HepG2 (cell line): ENCODE results near the gene CHRNA5. TPM values are rescaled to one million over a fixed set of nuclear protein-coding genes. Genes with fewer than 3 reads are reported as not detected.

Source experiments
- EHMT2 ChIP-seq: fragments of 200-600 bp; sonication (generic); IDR thresholded peaks from 2 replicates; pipeline ENCODE4 v1.7.0; 2017; ENCODE audit warnings: antibody characterized with exemption, low read depth, low read length, borderline replicate concordance
- FOXA3 ChIP-seq: IDR thresholded peaks from 2 replicates; pipeline ENCODE4 v1.6.1; 2016; ENCODE audit warnings: missing genetic modification reagents, missing compliant biosample characterization
- HMG20B ChIP-seq: conservative IDR thresholded peaks from 2 replicates; pipeline ENCODE4 v1.6.1; 2016; ENCODE audit warnings: missing genetic modification reagents, missing compliant biosample characterization
- HOMEZ ChIP-seq: IDR thresholded peaks from 2 replicates; pipeline ENCODE4 v1.6.1; 2016; ENCODE audit warnings: low read depth
- MTERF4 ChIP-seq: sonication (generic); formaldehyde crosslinking; IDR thresholded peaks from 2 replicates; pipeline ENCODE4 v1.8.0; 2023; ENCODE audit warnings: mild to moderate bottlenecking, missing genetic modification reagents
- NONO ChIP-seq, 2 experiments: fragments of 450-650 bp in 1 of 2; sonication (generic) in 1 of 2; formaldehyde crosslinking in 1 of 2; IDR thresholded peaks in 1 of 2; conservative IDR thresholded peaks in 1 of 2; 2 replicates each; pipeline versions ENCODE4 v1.6.1 to v1.8.0; 2017 to 2022; ENCODE audit warnings: mild to moderate bottlenecking in 1 of 2, missing genetic modification reagents in 1 of 2, moderate library complexity in 1 of 2
- SAP130 ChIP-seq: IDR thresholded peaks from 2 replicates; pipeline ENCODE4 v1.6.1; 2016; ENCODE audit warnings: low read depth
- ZBTB26 ChIP-seq: IDR thresholded peaks from 2 replicates; pipeline ENCODE4 v1.6.1; 2016; ENCODE audit warnings: missing compliant biosample characterization, missing genetic modification reagents, borderline replicate concordance
- ZNF407 ChIP-seq: sonication (generic); formaldehyde crosslinking; IDR thresholded peaks from one replicate; pipeline ENCODE4 v1.5.1; 2020; ENCODE audit warnings: mild to moderate bottlenecking, missing genetic modification reagents; ENCODE audit errors: not compliant biosample characterization
- ZNF430 ChIP-seq: sonication (generic); formaldehyde crosslinking; IDR thresholded peaks from 2 replicates; pipeline ENCODE4 v1.9.0; 2021; ENCODE audit warnings: mild to moderate bottlenecking, missing genetic modification reagents
- ZNF513 ChIP-seq: sonication (generic); formaldehyde crosslinking; conservative IDR thresholded peaks from 2 replicates; pipeline ENCODE4 v1.5.0; 2020; ENCODE audit warnings: missing genetic modification reagents
- ZNF546 ChIP-seq: sonication (generic); formaldehyde crosslinking; conservative IDR thresholded peaks from 2 replicates; pipeline ENCODE4 v1.8.1; 2023; ENCODE audit warnings: mild to moderate bottlenecking, missing genetic modification reagents
- ZNF572 ChIP-seq: sonication (generic); formaldehyde crosslinking; IDR thresholded peaks from 2 replicates; pipeline ENCODE4 v1.5.1; 2020; ENCODE audit warnings: mild to moderate bottlenecking, missing genetic modification reagents
- ZNF773 ChIP-seq: sonication (generic); formaldehyde crosslinking; IDR thresholded peaks from 2 replicates; pipeline ENCODE4 v1.4.0; 2020; ENCODE audit warnings: missing genetic modification reagents, borderline replicate concordance
- polyA plus RNA-seq, 8 experiments: library from polyadenylated mRNA; depleted of rRNA in 3 of 8; stranded (reverse) in 7 of 8; unstranded in 1 of 8; fragments of >200 nt; fragmentation: Illumina TruSeq in 4 of 8; extraction: Trizol in 4 of 8; gene quantifications; 2 replicates each; pipeline versions ENCODE4 v1.2.1 to v1.2.3, GENCODE V29; 2011 to 2016; ENCODE audit warnings: low read depth in 4 of 8, missing spikeins in 1 of 8, mixed read lengths in 1 of 8; ENCODE audit not compliant: insufficient read depth in 1 of 8
- total RNA-seq, 5 experiments: library from RNA; depleted of rRNA; stranded (reverse); fragments of >200 nt; fragmentation: Illumina TruSeq; extraction: Trizol; gene quantifications; 2 replicates each; pipeline ENCODE4 v1.2.3, GENCODE V29; 2016; ENCODE audit warnings: low read depth in 1 of 5

The CHRNA5 gene
- total and polyA plus RNA-seq, 2 of the 13 experiments (the other 11 are each of a cell fraction or from before 2014, with no cell fraction given): 3.7 to 10.5 TPM

GRCh38 chr15:78540141-78540870, 25.0 kb upstream of the CHRNA5 start, which contains the start of gene PSMA4 (continued):
- no peak for TF ChIP-seq MTERF4 (CRISPR knock-in tag)
- TF ChIP-seq NONO (IDR thresholded peaks at IDR 0.05): no peak
- peak; percentile 66; the same call in 1 of the 2 replicates for TF ChIP-seq NONO (CRISPR knock-in tag; conservative IDR thresholded peaks at IDR 0.05)
- TF ChIP-seq FOXA3 (CRISPR knock-in tag): no peak
- TF ChIP-seq ZNF572 (CRISPR knock-in tag): peak; percentile 37; the same call in 1 of the 2 replicates
- peak; percentile 57 for TF ChIP-seq ZNF407 (CRISPR knock-in tag)
- TF ChIP-seq HOMEZ (CRISPR knock-in tag): no peak
- no peak for TF ChIP-seq ZNF773 (CRISPR knock-in tag)
- TF ChIP-seq ZNF430: no peak
- no peak for TF ChIP-seq ZNF513 (CRISPR knock-in tag)
- peak; percentile 79 for TF ChIP-seq SAP130
- TF ChIP-seq HMG20B: no peak
- no peak for TF ChIP-seq ZBTB26
- no peak for TF ChIP-seq EHMT2
- peak; percentile 71; the same call in 1 of the 2 replicates for TF ChIP-seq ZNF546 (CRISPR knock-in tag)
